Mucosa of descending colon (tissue), 3 donors: ENCODE data around the gene PPP6R2. TPM values are rescaled to one million over a fixed set of nuclear protein-coding genes. Genes with fewer than 3 reads are reported as not detected.
"Not testable (repeated sequence)": the region's sequence is repeated elsewhere in the genome, so short reads cannot be mapped to it uniquely, and the experiment has no call there.

Source experiments
- ATAC-seq: fragments of 200-7000 bp; cut with Tn5 transposase; one replicate; pipeline ENCODE4 v1.9.1; 2020; ENCODE audit warnings: mild to moderate bottlenecking, moderate library complexity
- DNase-seq, 3 donors: peaks; one replicate each; pipeline ENCODE4 v3.0.0-alpha.2; 2020
- H3K36me3 ChIP-seq: fragments of 200-600 bp; one replicate; pipeline ENCODE4 v1.8.0; 2021; ENCODE audit warnings: low read depth, mild to moderate bottlenecking
- H3K4me1 ChIP-seq: fragments of 200-600 bp; one replicate; pipeline ENCODE4 v1.8.0; 2021; ENCODE audit warnings: low read depth, mild to moderate bottlenecking
- H3K4me3 ChIP-seq: fragments of 200-600 bp; one replicate; pipeline ENCODE4 v1.8.0; 2021; ENCODE audit warnings: mild to moderate bottlenecking
- H3K9me3 ChIP-seq: fragments of 200-600 bp; one replicate; pipeline ENCODE4 v1.8.0; 2021; ENCODE audit warnings: mild to moderate bottlenecking
- intact Hi-C, 2 donors: fragments of 100-400 bp; cut with DNase I in 1 of 2; cut with micrococcal nuclease in 1 of 2; formaldehyde crosslinking; loops; one replicate each; pipeline versions ENCODE4 v1.11.0 to v1.11.1; 2022; cut with DNase I, micrococcal nuclease
- total RNA-seq, 3 donors: library from RNA; stranded (reverse); fragmentation: NEBNext Ultra II Directional in 2 of 3; extraction: Animal tissue kit (Norgen Biotek cat#: 25700) in 2 of 3; gene quantifications; one replicate each; pipeline versions ENCODE4 v1.2.1 to v1.2.4, GENCODE V29; 2021 to 2023
- TF ChIP-seq, protein P1 (sequence below): fragments of 200-600 bp; IDR thresholded peaks from one replicate; pipeline ENCODE4 v1.8.0; 2022; ENCODE audit warnings: antibody characterized with exemption, mild to moderate bottlenecking
- donor health status: DM: no; HTN: no; CAD: no; lungs with moderate emphysema.
- donor health status: DM: no; HTN: no; CAD: no.
- donor health status: DM: no; HTN: yes; CAD: no.

Gene PPP6R2
- total RNA-seq, 3 donors from 2014 or later, result 54.3 to 61.7 (median 58.8) TPM

DNA sequence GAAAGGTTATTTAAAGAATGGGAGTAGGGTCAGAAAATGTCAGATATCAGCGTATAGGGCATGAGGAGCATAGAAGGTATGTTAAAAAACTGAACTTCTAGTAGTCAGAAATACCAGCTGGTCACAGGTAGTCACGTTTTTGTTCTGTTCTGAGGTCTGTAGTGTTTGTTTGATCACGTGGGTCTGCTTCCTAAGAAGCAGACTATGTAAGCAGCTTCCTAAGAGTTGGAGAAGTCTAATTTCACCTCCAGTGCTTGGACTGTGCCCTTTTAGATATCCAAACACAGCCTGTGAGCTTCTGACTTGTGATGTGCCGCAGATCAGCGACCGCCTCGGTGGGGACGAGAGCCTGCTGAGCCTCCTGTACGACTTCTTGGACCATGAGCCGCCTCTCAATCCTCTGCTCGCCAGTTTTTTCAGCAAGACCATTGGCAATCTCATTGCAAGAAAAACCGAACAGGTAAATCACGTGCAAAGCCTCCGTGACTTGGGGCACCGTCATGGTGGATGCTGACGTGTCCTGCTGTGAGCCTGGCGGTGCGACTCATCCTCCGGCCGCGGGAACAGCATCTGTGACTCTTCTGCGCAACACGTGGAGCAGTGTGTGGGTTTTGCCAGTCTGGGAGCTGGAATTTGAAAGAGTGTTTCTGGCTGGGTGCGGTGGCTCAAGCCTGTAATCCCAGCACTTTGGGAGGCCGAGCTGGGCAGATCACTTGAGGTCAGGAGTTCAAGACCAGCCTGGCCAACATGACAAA, 63.5 kb downstream of the PPP6R2 start:
- ATAC-seq, result no peak
- Histone ChIP-seq H3K36me3 (peaks cover 3% of the 10 kb centered on the region), H3K4me3 (no peak overlapping the region), H3K9me3 (no peaks in the 10 kb centered on the region), H3K4me1 (no peaks in the 10 kb centered on the region)
- no peak for DNase-seq
- intact Hi-C loops, result no loop called here
- TF ChIP-seq, protein P1, sequence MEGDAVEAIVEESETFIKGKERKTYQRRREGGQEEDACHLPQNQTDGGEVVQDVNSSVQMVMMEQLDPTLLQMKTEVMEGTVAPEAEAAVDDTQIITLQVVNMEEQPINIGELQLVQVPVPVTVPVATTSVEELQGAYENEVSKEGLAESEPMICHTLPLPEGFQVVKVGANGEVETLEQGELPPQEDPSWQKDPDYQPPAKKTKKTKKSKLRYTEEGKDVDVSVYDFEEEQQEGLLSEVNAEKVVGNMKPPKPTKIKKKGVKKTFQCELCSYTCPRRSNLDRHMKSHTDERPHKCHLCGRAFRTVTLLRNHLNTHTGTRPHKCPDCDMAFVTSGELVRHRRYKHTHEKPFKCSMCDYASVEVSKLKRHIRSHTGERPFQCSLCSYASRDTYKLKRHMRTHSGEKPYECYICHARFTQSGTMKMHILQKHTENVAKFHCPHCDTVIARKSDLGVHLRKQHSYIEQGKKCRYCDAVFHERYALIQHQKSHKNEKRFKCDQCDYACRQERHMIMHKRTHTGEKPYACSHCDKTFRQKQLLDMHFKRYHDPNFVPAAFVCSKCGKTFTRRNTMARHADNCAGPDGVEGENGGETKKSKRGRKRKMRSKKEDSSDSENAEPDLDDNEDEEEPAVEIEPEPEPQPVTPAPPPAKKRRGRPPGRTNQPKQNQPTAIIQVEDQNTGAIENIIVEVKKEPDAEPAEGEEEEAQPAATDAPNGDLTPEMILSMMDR, result no peak

DNA sequence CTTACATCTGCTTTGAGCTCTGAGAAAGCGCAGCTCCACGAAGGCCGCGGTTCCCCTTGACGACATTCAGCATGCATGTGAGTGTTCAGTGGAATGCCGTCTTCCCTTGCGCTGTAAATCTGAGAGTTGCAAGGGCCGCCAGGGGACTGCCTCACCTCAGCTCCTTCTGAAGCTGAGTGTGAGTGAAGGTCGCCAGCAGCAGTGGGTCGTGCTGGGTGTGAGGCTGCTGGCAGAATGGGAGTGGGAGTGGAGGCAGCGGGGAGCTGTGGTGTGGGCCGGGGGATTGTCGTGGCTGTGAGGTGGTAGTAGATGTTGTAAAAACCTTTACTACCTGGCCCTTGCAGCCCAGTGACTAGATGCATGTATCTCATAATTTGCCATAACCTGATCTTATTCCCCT, 65.2 kb downstream of the PPP6R2 start:
- Histone ChIP-seq H3K4me3 (no peak overlapping the region), H3K4me1 (no peaks in the 10 kb centered on the region), H3K9me3 (no peaks in the 10 kb centered on the region), H3K36me3 (peaks cover 3% of the 10 kb centered on the region)
- ATAC-seq (no peak), DNase-seq (no peak)
- intact Hi-C loops, result no loop called here
- TF ChIP-seq, protein P1, result no peak

DNA sequence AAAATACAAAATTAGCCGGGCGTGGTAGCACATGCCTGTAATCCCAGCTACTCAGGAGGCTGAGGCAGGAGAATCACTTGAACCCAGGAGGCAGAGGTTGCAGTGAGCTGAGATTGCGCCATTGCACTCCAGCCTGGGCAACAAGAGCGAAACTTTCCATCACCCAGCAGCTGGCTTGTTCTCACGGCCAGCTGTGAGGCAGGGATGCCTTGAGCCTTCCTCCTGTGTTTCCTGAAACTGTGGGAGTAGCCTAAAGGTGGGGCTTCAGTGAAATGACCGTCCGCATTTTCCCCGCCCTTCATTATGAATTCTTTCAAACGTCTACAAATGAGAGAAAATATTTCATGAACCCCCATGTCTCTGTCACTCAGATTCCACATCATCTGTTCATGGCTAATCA, 65.8 kb downstream of the PPP6R2 start:
- H3K4me3 ChIP-seq, DNase-seq, H3K4me1 ChIP-seq, H3K9me3 ChIP-seq, ATAC-seq, intact Hi-C loops, H3K36me3 ChIP-seq: not testable (repeated sequence)

DNA sequence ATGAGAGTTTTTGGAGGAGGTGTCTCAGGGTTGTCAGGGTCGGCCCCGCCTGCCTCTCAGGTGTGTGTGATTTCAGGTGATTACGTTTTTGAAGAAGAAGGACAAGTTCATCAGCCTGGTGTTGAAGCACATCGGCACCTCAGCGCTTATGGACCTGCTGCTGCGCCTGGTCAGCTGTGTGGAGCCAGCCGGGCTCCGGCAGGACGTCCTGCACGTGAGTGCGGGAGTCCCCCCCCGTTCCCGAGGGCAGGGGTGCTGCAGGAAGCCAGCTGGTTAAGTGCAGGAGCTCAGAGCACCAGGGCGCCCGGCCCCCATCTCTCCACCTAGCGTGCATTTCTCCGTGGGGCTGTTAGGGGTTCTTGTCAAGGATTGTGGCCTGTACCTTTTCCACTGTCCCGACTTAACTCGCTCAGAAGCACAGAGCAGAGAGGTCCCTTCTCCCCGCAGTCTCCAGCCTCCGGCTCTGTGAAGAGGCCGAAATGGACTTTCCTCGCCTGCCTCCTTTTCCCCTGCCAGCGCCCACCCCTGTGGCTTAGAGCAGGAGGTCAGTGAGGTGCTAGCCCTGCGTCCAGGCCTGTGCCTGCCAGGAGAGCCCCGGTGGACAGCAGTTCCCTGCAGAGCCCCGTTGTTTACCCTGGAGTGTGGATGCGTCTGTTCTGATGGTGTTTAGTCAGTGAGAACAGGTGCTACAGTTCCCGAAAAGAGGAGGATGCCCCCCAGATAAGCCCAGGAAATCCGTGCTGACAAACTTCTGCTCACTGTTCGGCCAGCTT, 71.5 kb downstream of the PPP6R2 start:
- Histone ChIP-seq H3K4me1 (no peaks in the 10 kb centered on the region), H3K4me3 (no peak overlapping the region), H3K36me3 (peaks cover 10% of the 10 kb centered on the region), H3K9me3 (no peaks in the 10 kb centered on the region)
- DNase-seq (no peak), ATAC-seq (no peak)
- TF ChIP-seq, protein P1, result no peak
- intact Hi-C loops, result no loop called here

DNA sequence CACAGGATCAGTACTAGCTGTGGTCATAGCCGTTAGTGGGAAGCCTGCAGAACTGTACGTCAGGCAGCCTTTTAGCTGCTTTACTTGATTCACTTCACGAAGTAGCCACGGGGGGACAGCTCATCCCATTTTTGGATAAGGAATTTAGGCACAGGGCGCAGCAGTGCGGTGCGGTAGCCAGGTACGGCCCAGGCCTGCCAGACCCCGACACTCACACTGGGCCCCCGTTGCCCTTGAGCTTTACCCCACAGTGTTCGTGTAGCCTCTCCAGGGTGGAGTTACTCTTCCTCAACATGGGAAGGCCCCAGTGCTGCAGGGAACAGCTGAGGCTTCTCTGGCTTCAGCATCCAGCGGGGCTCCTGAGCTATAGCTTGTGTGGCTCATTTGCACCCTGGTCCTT, 72.3 kb downstream of the PPP6R2 start:
- peaks cover 10% of the 10 kb centered on the region for H3K36me3 ChIP-seq
- H3K9me3 ChIP-seq, result no peaks in the 10 kb centered on the region
- TF ChIP-seq, protein P1, result no peak
- intact Hi-C loops, result no loop called here
- ATAC-seq (no peak), DNase-seq (no peak)
- H3K4me3 ChIP-seq, result no peak overlapping the region
- H3K4me1 ChIP-seq, result no peaks in the 10 kb centered on the region

DNA sequence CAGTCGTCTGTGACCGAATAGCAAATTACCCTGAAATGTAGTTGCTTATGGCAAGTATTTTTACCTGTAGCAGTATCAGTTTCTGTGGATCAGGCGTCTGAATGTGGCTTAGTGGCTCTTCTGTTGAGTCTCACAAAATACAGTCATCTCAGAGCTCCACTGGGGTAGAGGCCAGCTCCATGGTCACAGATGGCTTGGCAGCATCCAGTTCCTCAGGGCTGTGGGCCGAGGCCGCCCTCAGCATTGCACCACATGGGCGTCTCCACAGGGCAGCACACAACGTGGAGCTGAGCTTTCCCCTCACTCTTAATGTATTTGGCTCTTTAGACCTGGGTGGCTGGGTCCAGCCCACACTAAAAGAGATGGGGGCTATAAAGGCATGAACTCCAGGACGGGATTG, 73.9 kb downstream of the PPP6R2 start:
- Histone ChIP-seq H3K36me3 (peaks cover 10% of the 10 kb centered on the region), H3K4me3 (no peak overlapping the region), H3K4me1 (no peaks in the 10 kb centered on the region), H3K9me3 (no peaks in the 10 kb centered on the region)
- TF ChIP-seq, protein P1, result no peak
- intact Hi-C loops, result no loop called here
- DNase-seq (no peak), ATAC-seq (no peak)
